NCI-H187 treated with DMSO at 0.1 percent for 48 hours (cell line): ENCODE data around the gene AFDN.
"Not testable (repeated sequence)": the region's sequence is repeated elsewhere in the genome, so short reads cannot be mapped to it uniquely, and the experiment has no call there.

Source experiments
- DNase-seq: peaks from one replicate; lab custom pipeline; 2025; lab: John Stamatoyannopoulos, UW

AFDN gene

GRCh38 chr6:168000198-168001028 lies 173.7 kb downstream of the AFDN start:
- DNase-seq = no peak

GRCh38 chr6:168001029-168001332 lies 174.3 kb downstream of the AFDN start:
- DNase-seq = no peak

GRCh38 chr6:168001514-168001913 lies 174.8 kb downstream of the AFDN start:
- not testable (repeated sequence) for DNase-seq

- no peak for DNase-seq
Observed at GRCh38 chr6:168002804-168003203, 176.1 kb downstream of the AFDN start.

- no peak for DNase-seq
Observed at GRCh38 chr6:168004023-168004422, 177.3 kb downstream of the AFDN start.

- DNase-seq = no peak
Observed at GRCh38 chr6:168004945-168005344, 178.2 kb downstream of the AFDN start.

GRCh38 chr6:168005796-168006195 lies 179.1 kb downstream of the AFDN start:
- DNase-seq = no peak

GRCh38 chr6:168007592-168008338 lies 181.1 kb downstream of the AFDN start:
- no peak for DNase-seq

- DNase-seq = no peak
Observed at GRCh38 chr6:168009331-168009730, 182.6 kb downstream of the AFDN start.

- DNase-seq = no peak
Observed at GRCh38 chr6:168011291-168011690, 184.6 kb downstream of the AFDN start.

GRCh38 chr6:168012431-168013249 lies 185.9 kb downstream of the AFDN start:
- no peak for DNase-seq

- no peak for DNase-seq
Observed at GRCh38 chr6:168013250-168013915, 186.7 kb downstream of the AFDN start.

- no peak for DNase-seq
Observed at GRCh38 chr6:168014428-168014827, 187.7 kb downstream of the AFDN start.

- DNase-seq = no peak
Observed at GRCh38 chr6:168015009-168015408, 188.3 kb downstream of the AFDN start.

GRCh38 chr6:168015482-168016175 lies 188.9 kb downstream of the AFDN start:
- DNase-seq = no peak

- DNase-seq = no peak
Observed at GRCh38 chr6:168016176-168016620, 189.5 kb downstream of the AFDN start.

- DNase-seq = no peak
Observed at GRCh38 chr6:168016721-168017525, 190.2 kb downstream of the AFDN start.

GRCh38 chr6:168017629-168018028 lies 190.9 kb downstream of the AFDN start:
- DNase-seq = no peak

- DNase-seq = no peak
Observed at GRCh38 chr6:168018664-168019063, 192.0 kb downstream of the AFDN start.

- DNase-seq = no peak
Observed at GRCh38 chr6:168020242-168020641, 193.5 kb downstream of the AFDN start.

- DNase-seq = no peak
Observed at GRCh38 chr6:168021581-168021980, 194.9 kb downstream of the AFDN start.
